Psoas muscle (tissue), 8 donors: Measurements from ENCODE around the gene FOXO1. TPM values are rescaled to one million over a fixed set of nuclear protein-coding genes. Genes with fewer than 3 reads are reported as not detected.
A peak's percentile ranks its signal among the peaks of the same experiment; 100 is the strongest.

Experiments
- ATAC-seq, 4 donors: fragments of 200-7000 bp; cut with Tn5 transposase; one replicate each; pipeline ENCODE4 v1.9.1; 2020; ENCODE audit warnings: moderate library complexity in 3 of 4, mild to moderate bottlenecking in 2 of 4
- DNase-seq, 2 donors: peaks; one replicate each; pipeline ENCODE4 v3.0.0-alpha.2; 2020
- H3K27ac ChIP-seq: fragments of 200-600 bp; one replicate; pipeline ENCODE4 v1.8.0; 2022
- H3K27me3 ChIP-seq, 3 donors: fragments of 200-600 bp in 1 of 3; one replicate each; pipeline versions ENCODE4 v1.6.1 to v1.8.0; 2013 to 2022; ENCODE audit warnings: low read length in 2 of 3, mild to moderate bottlenecking in 2 of 3, moderate library complexity in 1 of 3; ENCODE audit not compliant: insufficient read depth in 3 of 3
- H3K36me3 ChIP-seq, 2 donors: fragments of 200-600 bp in 1 of 2; one replicate each; pipeline versions ENCODE4 v1.6.1 to v1.8.0; 2013 to 2022; ENCODE audit warnings: low read depth in 1 of 2, mild to moderate bottlenecking in 1 of 2, moderate library complexity in 1 of 2; ENCODE audit not compliant: insufficient read depth in 1 of 2
- H3K4me1 ChIP-seq: fragments of 200-600 bp; one replicate; pipeline ENCODE4 v1.8.0; 2022
- H3K4me3 ChIP-seq: fragments of 200-600 bp; one replicate; pipeline ENCODE4 v1.8.0; 2022; ENCODE audit warnings: mild to moderate bottlenecking
- H3K9me3 ChIP-seq: fragments of 200-600 bp; one replicate; pipeline ENCODE4 v1.8.0; 2022
- CTCF ChIP-seq: fragments of 200-600 bp; IDR thresholded peaks from one replicate; pipeline ENCODE4 v1.8.0; 2022; ENCODE audit warnings: antibody characterized with exemption
- WGBS, 3 donors: extraction: QIAGEN DNeasy Blood & Tissue Kit; methylation state at CpG; one replicate each; pipeline versions ENCODE4 v1.1.6 to v1.1.7; 2013; 5-methylcytosine and 5-hydroxymethylcytosine counted together
- intact Hi-C, 2 donors: fragments of 100-400 bp; cut with DNase I; formaldehyde crosslinking; loops; one replicate each; pipeline versions ENCODE4 v1.11.0 to v1.14.2; 2022
- polyA plus RNA-seq, 3 donors: library from polyadenylated mRNA; stranded (reverse); fragments of 200-250 nt; gene quantifications; one replicate each; pipeline ENCODE4 v1.2.3, GENCODE V29; 2013
- total RNA-seq, 4 donors: library from RNA; stranded (reverse); fragmentation: NEBNext Ultra II Directional in 2 of 4; extraction: Animal tissue kit (Norgen Biotek cat#: 25700) in 2 of 4; gene quantifications; one replicate each; pipeline versions ENCODE4 v1.2.1 to v1.2.4, GENCODE V29; 2021 to 2023
- donor health status: healthy with polysubstance abuse.
- donor health status: DM: no; HTN: no; CAD: no; lungs with moderate emphysema.
- donor health status: Bipolar disorder and iron deficiency.
- donor health status: healthy.
- donor health status: DM: yes; HTN: yes; CAD: no.
- donor health status: DM: no; HTN: no; CAD: no.
- donor health status: DM: no; HTN: no; CAD: no.
- donor health status: DM: yes; HTN: yes; CAD: no.

The FOXO1 gene
- total and polyA plus RNA-seq, 7 donors, result 23.8 to 160 (median 68.3) TPM

- peak; percentile 66 to 75 (median 70) for ATAC-seq
- H3K4me3 ChIP-seq, result peak overlapping the region; percentile 2
- 24 to 43% (median 35%) methylated on average over 4 of the region's 4 CpGs for WGBS, 3 donors
- no peak for DNase-seq
- no peaks in the 10 kb centered on the region for H3K9me3 ChIP-seq
- H3K4me1 ChIP-seq, result peaks cover 79% of the 10 kb centered on the region
- no peak for TF ChIP-seq CTCF
- no peaks in the 10 kb centered on the region for H3K36me3 ChIP-seq
- intact Hi-C loops, result no loop called here
- H3K27ac ChIP-seq, result peak overlapping the region; percentile 59
- H3K27me3 ChIP-seq, result no peaks in the 10 kb centered on the region
Observed at GRCh38 chr13:40639221-40639681, 27.2 kb downstream of the FOXO1 start.

GRCh38 chr13:40637643-40638042 lies 28.8 kb downstream of the FOXO1 start:
- TF ChIP-seq CTCF, result no peak
- H3K4me3 ChIP-seq, result peak overlapping the region; percentile 7
- WGBS, 3 donors, result 18 to 39% (median 23%) methylated on average over 5 of the region's 5 CpGs
- H3K27ac ChIP-seq, result peak overlapping the region; percentile 59
- H3K36me3 ChIP-seq, result no peaks in the 10 kb centered on the region
- ATAC-seq (no peak), DNase-seq (no peak)
- no peaks in the 10 kb centered on the region for H3K27me3 ChIP-seq
- H3K9me3 ChIP-seq, result no peaks in the 10 kb centered on the region
- H3K4me1 ChIP-seq, result peaks cover 88% of the 10 kb centered on the region
- intact Hi-C loops, result no loop called here

- 55 to 60% (median 58%) methylated on average over 5 of the region's 5 CpGs for WGBS, 3 donors
- intact Hi-C loops, result no loop called here
- no peak overlapping the region for H3K4me3 ChIP-seq
- H3K4me1 ChIP-seq, result peaks cover 84% of the 10 kb centered on the region
- no peak for DNase-seq
- no peak for TF ChIP-seq CTCF
- no peaks in the 10 kb centered on the region for H3K27me3 ChIP-seq
- peak overlapping the region; percentile 43 for H3K27ac ChIP-seq
- ATAC-seq, result peak in 3 of 4 donors; percentile 7 to 18 (median 17)
- no peaks in the 10 kb centered on the region for H3K9me3 ChIP-seq
- peaks cover 0 to 5% of the 10 kb centered on the region in 2 donors for H3K36me3 ChIP-seq
Observed at GRCh38 chr13:40635315-40635995, 31.0 kb downstream of the FOXO1 start.

- no peak for TF ChIP-seq CTCF
- no peak overlapping the region for H3K27ac ChIP-seq
- peaks cover 79% of the 10 kb centered on the region for H3K4me1 ChIP-seq
- no peaks in the 10 kb centered on the region for H3K9me3 ChIP-seq
- DNase-seq (no peak), ATAC-seq (no peak)
- 92 to 100% (median 99%) methylated on average over 3 of the region's 3 CpGs for WGBS, 3 donors
- intact Hi-C loops, result no loop called here
- no peak overlapping the region for H3K4me3 ChIP-seq
- peaks cover 5% of the 10 kb centered on the region in 2 donors for H3K36me3 ChIP-seq
- H3K27me3 ChIP-seq, result no peaks in the 10 kb centered on the region
Observed at GRCh38 chr13:40632915-40633314, 33.5 kb downstream of the FOXO1 start.

GRCh38 chr13:40631605-40632004 lies 34.8 kb downstream of the FOXO1 start:
- no peak for TF ChIP-seq CTCF
- WGBS, 3 donors, result 93 to 95% (median 94%) methylated on average over 4 of the region's 4 CpGs
- intact Hi-C loops, result no loop called here
- no peak overlapping the region for H3K27ac ChIP-seq
- H3K9me3 ChIP-seq, result no peaks in the 10 kb centered on the region
- H3K4me1 ChIP-seq, result peaks cover 78% of the 10 kb centered on the region
- DNase-seq (no peak), ATAC-seq (no peak)
- H3K36me3 ChIP-seq, result peaks cover 5 to 7% of the 10 kb centered on the region in 2 donors
- H3K27me3 ChIP-seq, result no peaks in the 10 kb centered on the region
- H3K4me3 ChIP-seq, result no peak overlapping the region
